Thyroid gland (tissue), 4 donors: Measurements from ENCODE around the gene ZNF629. TPM values are rescaled to one million over a fixed set of nuclear protein-coding genes. Genes with fewer than 3 reads are reported as not detected.

Experiments
- DNase-seq, 2 donors: peaks; one replicate each; pipeline ENCODE4 v3.0.0-alpha.2; 2019
- H3K27ac ChIP-seq, 3 donors: fragments of 200-600 bp; sonication (generic); 1 replicate in 2 of 3; 2 replicates in 1 of 3; pipeline ENCODE4 v1.5.1; 2016 to 2019; ENCODE audit warnings: mild to moderate bottlenecking in 1 of 3, moderate library complexity in 1 of 3
- H3K27me3 ChIP-seq: fragments of 200-600 bp; sonication (generic); one replicate; pipeline ENCODE4 v1.5.1; 2019
- H3K36me3 ChIP-seq, 2 donors: fragments of 200-600 bp; sonication (generic); one replicate each; pipeline ENCODE4 v1.5.1; 2016 to 2019
- H3K4me1 ChIP-seq, 2 donors: fragments of 200-600 bp; sonication (generic); one replicate each; pipeline ENCODE4 v1.5.1; 2017 to 2019
- H3K4me3 ChIP-seq, 3 donors: fragments of 200-600 bp; sonication (generic); replicated peaks in 1 of 3; 1 replicate in 2 of 3; 2 replicates in 1 of 3; pipeline ENCODE4 v1.5.1; 2016; ENCODE audit warnings: mild to moderate bottlenecking in 1 of 3
- H3K9me3 ChIP-seq: fragments of 200-600 bp; sonication (generic); one replicate; pipeline ENCODE4 v1.5.1; 2017
- CTCF ChIP-seq, 6 experiments: fragments of 200-600 bp in 3 of 6; fragments of 450-650 bp in 3 of 6; sonication (generic) in 3 of 6; IDR thresholded peaks; one replicate each; pipeline ENCODE4 v1.5.1; 2016 to 2019; ENCODE audit warnings: antibody characterized with exemption in 6 of 6, mild to moderate bottlenecking in 2 of 6, inconsistent platforms in 1 of 6, moderate library complexity in 1 of 6
- POLR2A ChIP-seq, 2 donors: fragments of 450-650 bp; IDR thresholded peaks; one replicate each; pipeline ENCODE4 v1.6.1; 2017; ENCODE audit warnings: antibody characterized with exemption in 2 of 2, mild to moderate bottlenecking in 2 of 2, moderate library complexity in 1 of 2
- WGBS, 2 donors: methylation state at CpG; one replicate each; pipeline ENCODE4 v1.1.5; 2017; 5-methylcytosine and 5-hydroxymethylcytosine counted together
- intact Hi-C: fragments of 100-400 bp; cut with DNase I; formaldehyde crosslinking; loops from one replicate; pipeline ENCODE4 v1.15.1; 2023
- total RNA-seq, 4 donors: library from RNA; depleted of rRNA; stranded (reverse); fragments of >200 nt; gene quantifications; one replicate each; pipeline ENCODE4 v1.2.3, GENCODE V29; 2016

The ZNF629 gene
- total RNA-seq, 4 donors from 2014 or later, result 14.5 to 26.7 (median 19.0) TPM

GRCh38 chr16:30769379-30770089 lies 17.5 kb downstream of the ZNF629 start:
- DNase-seq, result no peak
- H3K27ac ChIP-seq, result no peak overlapping the region
- no peaks in the 10 kb centered on the region for H3K9me3 ChIP-seq
- peaks cover 87 to 90% of the 10 kb centered on the region in 2 donors for H3K36me3 ChIP-seq
- peaks cover 0 to 2% of the 10 kb centered on the region in 2 donors for H3K4me1 ChIP-seq
- no peaks in the 10 kb centered on the region for H3K27me3 ChIP-seq
- 95 to 97% methylated on average over 17 of the region's 17 CpGs for WGBS, 2 donors
- H3K4me3 ChIP-seq, result no peak overlapping the region
- TF ChIP-seq CTCF (IDR thresholded peaks at IDR 0.05) (no peak), POLR2A (IDR thresholded peaks at IDR 0.05) (no peak)
- intact Hi-C loops, result no loop called here

- Histone ChIP-seq H3K4me1 (peaks cover 3 to 4% of the 10 kb centered on the region in 2 donors), H3K36me3 (peaks cover 89 to 92% of the 10 kb centered on the region in 2 donors), H3K27ac (no peak overlapping the region), H3K4me3 (no peak overlapping the region), H3K9me3 (no peaks in the 10 kb centered on the region), H3K27me3 (no peaks in the 10 kb centered on the region)
- TF ChIP-seq CTCF (IDR thresholded peaks at IDR 0.05) (no peak), POLR2A (IDR thresholded peaks at IDR 0.05) (no peak)
- DNase-seq, result no peak
- intact Hi-C loops, result no loop called here
- 95 to 96% methylated on average over 23 of the region's 23 CpGs for WGBS, 2 donors
These were observed 18.3 kb downstream of the ZNF629 start for GRCh38 chr16:30768583-30769181.

GRCh38 chr16:30767767-30768465 lies 19.1 kb downstream of the ZNF629 start:
- H3K27me3 ChIP-seq, result no peaks in the 10 kb centered on the region
- H3K36me3 ChIP-seq, result peaks cover 86 to 92% of the 10 kb centered on the region in 2 donors
- TF ChIP-seq CTCF (IDR thresholded peaks at IDR 0.05), result no peak
- TF ChIP-seq POLR2A (IDR thresholded peaks at IDR 0.05), result no peak
- H3K9me3 ChIP-seq, result no peaks in the 10 kb centered on the region
- H3K4me1 ChIP-seq, result peaks cover 10 to 11% of the 10 kb centered on the region in 2 donors
- intact Hi-C loops, result no loop called here
- no peak overlapping the region for H3K4me3 ChIP-seq
- no peak overlapping the region for H3K27ac ChIP-seq
- DNase-seq, result no peak
- WGBS, 2 donors, result 89 to 94% methylated on average over 17 to 18 of the region's 18 CpGs

- Histone ChIP-seq H3K36me3 (peaks cover 76 to 82% of the 10 kb centered on the region in 2 donors), H3K9me3 (no peaks in the 10 kb centered on the region), H3K4me3 (no peak overlapping the region), H3K27ac (no peak overlapping the region), H3K4me1 (peaks cover 13 to 15% of the 10 kb centered on the region in 2 donors), H3K27me3 (no peaks in the 10 kb centered on the region)
- WGBS, 2 donors, result 86 to 91% methylated on average over 4 of the region's 4 CpGs
- intact Hi-C loops, result no loop called here
- no peak for TF ChIP-seq POLR2A (IDR thresholded peaks at IDR 0.05)
- no peak for TF ChIP-seq CTCF (IDR thresholded peaks at IDR 0.05)
- no peak for DNase-seq
These were observed 20.1 kb downstream of the ZNF629 start for GRCh38 chr16:30766933-30767284.
